Measurements from ENCODE around the gene HSF4.

HSF4 gene

DNA sequence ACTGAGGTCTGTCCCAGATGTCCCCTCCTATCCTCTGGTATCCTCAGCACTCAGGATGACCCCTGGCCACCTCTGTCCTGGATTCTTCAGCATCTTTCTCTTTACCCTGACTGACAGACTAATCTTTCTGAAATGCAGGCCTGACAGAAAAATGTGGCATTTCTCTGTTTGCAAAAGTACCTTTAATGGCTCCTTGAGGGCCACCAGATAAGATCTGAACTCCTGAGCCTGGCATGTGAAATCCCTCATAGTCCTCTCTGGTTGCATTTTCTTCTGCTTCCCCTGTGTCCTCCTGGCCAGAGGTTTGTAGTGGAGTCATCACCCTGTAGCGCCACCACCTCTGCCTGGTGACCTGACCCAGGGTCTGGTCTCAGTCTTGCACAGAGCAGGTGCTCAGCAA is 32.3 kb downstream of the HSF4 start:
- H3K4me3 ChIP-seq, result no peak overlapping the region
- no peak for DNase-seq (ENCODE audit: low read depth, low spot score)
- H3K9ac ChIP-seq (ENCODE audit: insufficient read length), result no peak overlapping the region
- TF ChIP-seq EZH2 (IDR thresholded peaks at IDR 0.05), result no peak
- no peaks in the 10 kb centered on the region for H3K9me3 ChIP-seq (ENCODE audit: low read depth, low read length)
- H3K27ac ChIP-seq, result no peak overlapping the region
- peaks cover 18% of the 10 kb centered on the region; the same call in 1 of the 2 replicates for H3K36me3 ChIP-seq (ENCODE audit: insufficient read depth, low read length)

DNA sequence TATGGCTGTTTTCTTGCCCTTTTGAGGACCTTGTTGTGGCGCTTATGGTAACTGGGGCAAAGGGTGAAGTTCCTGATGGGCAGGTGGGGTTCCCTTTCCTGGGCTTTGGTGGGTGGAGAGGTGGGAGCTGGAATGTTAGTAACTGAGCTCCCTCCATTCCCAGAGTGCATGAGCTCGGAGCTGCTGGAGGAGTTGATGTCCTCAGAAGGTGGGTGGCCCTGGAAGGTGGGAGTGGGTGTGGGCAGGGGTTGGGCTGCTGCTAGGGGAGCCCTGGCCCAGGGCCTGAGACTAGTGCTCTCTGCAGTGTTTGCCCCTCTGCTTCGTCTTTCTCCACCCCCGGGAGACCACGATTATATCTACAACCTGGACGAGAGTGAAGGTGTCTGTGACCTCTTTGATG is 33.2 kb downstream of the HSF4 start:
- H3K9ac ChIP-seq (ENCODE audit: insufficient read length), result no peak overlapping the region
- no peak for DNase-seq (ENCODE audit: low read depth, low spot score)
- H3K27ac ChIP-seq, result no peak overlapping the region
- no peak overlapping the region for H3K4me3 ChIP-seq
- H3K9me3 ChIP-seq (ENCODE audit: low read depth, low read length), result no peaks in the 10 kb centered on the region
- H3K36me3 ChIP-seq (ENCODE audit: insufficient read depth, low read length), result peaks cover 18% of the 10 kb centered on the region; the same call in 1 of the 2 replicates
- TF ChIP-seq EZH2 (IDR thresholded peaks at IDR 0.05) (no peak), FOXP2 (optimal IDR thresholded peaks at IDR 0.05; ENCODE audit: control extremely low read depth, extremely low read length, insufficient read depth) (no peak), POLR2AphosphoS5 (IDR thresholded peaks at IDR 0.05; ENCODE audit: borderline replicate concordance, low read depth, low read length) (no peak)

DNA sequence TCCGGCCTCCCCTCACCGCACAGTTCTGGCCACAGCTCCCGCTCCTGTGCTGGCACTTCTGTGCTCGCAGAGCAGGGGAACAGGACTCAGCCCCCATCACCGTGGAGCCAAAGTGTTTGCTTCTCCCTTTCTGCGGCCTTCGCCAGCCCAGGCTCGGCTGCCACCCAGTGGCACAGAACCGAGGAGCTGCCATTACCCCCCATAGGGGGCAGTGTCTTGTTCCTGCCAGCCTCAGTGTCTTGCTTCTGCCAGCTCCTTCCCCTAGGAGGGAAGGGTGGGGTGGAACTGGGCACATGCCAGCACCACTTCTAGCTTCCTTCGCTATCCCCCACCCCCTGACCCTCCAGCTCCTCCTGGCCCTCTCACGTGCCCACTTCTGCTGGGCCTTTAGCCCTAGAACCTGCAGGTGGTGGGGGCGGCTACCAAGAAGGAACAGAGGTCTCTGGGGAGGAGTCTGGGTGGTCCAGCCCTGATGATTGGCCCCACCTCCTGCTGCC is 33.7 kb downstream of the HSF4 start:
- Histone ChIP-seq H3K36me3 (ENCODE audit: insufficient read depth, low read length) (peaks cover 18% of the 10 kb centered on the region; the same call in 1 of the 2 replicates), H3K9me3 (ENCODE audit: low read depth, low read length) (no peaks in the 10 kb centered on the region), H3K27ac (no peak overlapping the region), H3K4me3 (no peak overlapping the region), H3K9ac (ENCODE audit: insufficient read length) (no peak overlapping the region)
- TF ChIP-seq POLR2AphosphoS5 (IDR thresholded peaks at IDR 0.05; ENCODE audit: borderline replicate concordance, low read depth, low read length), result no peak
- TF ChIP-seq FOXP2 (optimal IDR thresholded peaks at IDR 0.05; ENCODE audit: control extremely low read depth, extremely low read length, insufficient read depth), result no peak
- no peak for TF ChIP-seq EZH2 (IDR thresholded peaks at IDR 0.05)
- no peak for DNase-seq (ENCODE audit: low read depth, low spot score)

DNA sequence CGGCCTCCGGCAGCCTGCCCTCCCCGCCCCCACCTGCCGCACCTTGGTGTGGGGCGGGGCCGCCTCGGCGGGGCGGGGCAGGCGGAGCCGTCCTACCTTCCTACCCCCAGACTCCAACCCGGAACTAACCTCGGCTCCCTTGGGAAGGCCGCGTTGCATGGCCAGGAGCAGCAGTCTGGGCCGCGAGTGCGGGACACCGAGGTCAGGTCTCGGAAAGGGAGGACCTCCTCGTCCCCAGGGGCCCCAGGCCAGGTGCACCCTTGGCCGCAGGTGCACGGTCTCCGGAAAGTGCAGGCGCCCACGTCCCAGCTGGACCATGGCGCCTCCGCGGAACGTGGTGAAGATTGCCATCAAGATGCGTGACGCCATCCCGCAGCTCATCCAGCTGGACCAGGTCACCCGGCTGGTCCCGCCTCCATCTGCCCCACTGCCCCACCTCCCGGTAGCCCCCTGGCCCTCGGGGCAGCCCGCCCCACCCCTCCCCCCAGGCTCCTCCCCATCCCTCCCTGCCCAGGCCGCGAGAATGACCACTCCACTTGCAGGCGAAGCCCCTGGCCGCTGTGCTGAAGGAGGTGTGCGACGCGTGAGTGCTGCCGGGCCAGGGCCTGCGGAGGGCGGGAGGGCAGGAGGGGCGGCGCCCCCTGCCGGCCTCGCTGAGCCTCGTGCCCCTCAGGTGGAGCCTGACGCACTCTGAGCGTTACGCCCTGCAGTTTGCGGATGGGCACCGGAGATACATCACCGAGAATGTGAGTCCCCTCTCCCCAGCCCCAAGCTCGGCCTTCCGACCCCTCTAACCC is 34.7 kb downstream of the HSF4 start, which contains the start of gene ELMO3:
Gene ELMO3, plus strand, starts transcription at position 121 of the 797 bp plus-strand sequence. Its CDS starts 196 bp downstream, at position 317.
- Histone ChIP-seq H3K36me3 (ENCODE audit: insufficient read depth, low read length) (peaks cover 17% of the 10 kb centered on the region; the same call in 1 of the 2 replicates), H3K9me3 (ENCODE audit: low read depth, low read length) (no peaks in the 10 kb centered on the region), H3K27ac (no peak within 1 kb of the TSS), H3K9ac (ENCODE audit: insufficient read length) (no peak within 1 kb of the TSS), H3K4me3 (no peak within 1 kb of the TSS)
- DNase-seq (ENCODE audit: low read depth, low spot score), result no peak
- TF ChIP-seq FOXP2 (optimal IDR thresholded peaks at IDR 0.05; ENCODE audit: control extremely low read depth, extremely low read length, insufficient read depth), result no peak
- TF ChIP-seq POLR2AphosphoS5 (IDR thresholded peaks at IDR 0.05; ENCODE audit: borderline replicate concordance, low read depth, low read length), result no peak
- TF ChIP-seq EZH2 (IDR thresholded peaks at IDR 0.05), result no peak

DNA sequence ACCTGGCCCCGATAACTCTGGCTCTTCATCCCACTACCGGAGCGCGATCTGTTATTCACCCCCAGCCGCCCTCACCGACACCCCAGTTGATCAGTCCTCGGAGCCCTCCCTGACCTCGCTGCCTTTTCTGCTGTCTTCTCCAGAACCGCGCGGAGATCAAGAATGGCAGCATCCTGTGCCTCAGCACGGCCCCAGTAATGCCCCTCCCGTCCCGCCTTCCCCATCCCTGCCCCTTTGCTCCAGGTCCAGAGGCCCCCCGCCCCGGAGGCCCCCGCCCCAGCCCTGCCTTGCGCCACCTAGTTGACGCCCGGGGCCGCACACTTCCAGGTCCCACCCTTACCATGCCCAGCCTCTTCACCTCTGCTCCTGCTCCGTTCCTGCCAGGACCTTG is 35.3 kb downstream of the HSF4 start:
- Histone ChIP-seq H3K9me3 (ENCODE audit: low read depth, low read length) (no peaks in the 10 kb centered on the region), H3K4me3 (no peak overlapping the region), H3K36me3 (ENCODE audit: insufficient read depth, low read length) (peaks cover 12% of the 10 kb centered on the region; the same call in 1 of the 2 replicates), H3K27ac (no peak overlapping the region), H3K9ac (ENCODE audit: insufficient read length) (no peak overlapping the region)
- TF ChIP-seq FOXP2 (optimal IDR thresholded peaks at IDR 0.05; ENCODE audit: control extremely low read depth, extremely low read length, insufficient read depth) (no peak), POLR2AphosphoS5 (IDR thresholded peaks at IDR 0.05; ENCODE audit: borderline replicate concordance, low read depth, low read length) (no peak), EZH2 (IDR thresholded peaks at IDR 0.05) (no peak)
- no peak for DNase-seq (ENCODE audit: low read depth, low spot score)

DNA sequence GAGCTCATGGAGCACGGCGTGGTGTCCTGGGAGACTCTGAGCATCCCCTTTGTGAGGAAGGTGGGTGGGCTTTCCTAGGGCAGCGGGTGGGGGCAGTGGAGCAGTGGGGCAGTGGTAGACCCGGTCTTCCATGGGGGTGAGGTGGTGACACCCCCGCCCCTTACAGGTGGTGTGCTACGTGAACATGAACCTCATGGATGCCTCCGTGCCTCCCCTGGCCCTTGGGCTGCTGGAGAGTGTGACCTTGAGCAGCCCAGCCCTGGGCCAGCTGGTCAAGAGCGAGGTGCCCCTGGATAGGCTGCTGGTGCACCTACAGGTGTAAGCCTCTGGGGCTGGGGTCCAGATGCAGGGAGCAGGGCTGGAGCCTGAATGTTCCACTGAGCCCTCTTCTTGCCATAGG is 35.9 kb downstream of the HSF4 start:
- DNase-seq (ENCODE audit: low read depth, low spot score), result no peak
- Histone ChIP-seq H3K36me3 (ENCODE audit: insufficient read depth, low read length) (peaks cover 6% of the 10 kb centered on the region; the same call in 1 of the 2 replicates), H3K27ac (no peak overlapping the region), H3K9me3 (ENCODE audit: low read depth, low read length) (no peaks in the 10 kb centered on the region), H3K4me3 (no peak overlapping the region), H3K9ac (ENCODE audit: insufficient read length) (no peak overlapping the region)
- TF ChIP-seq EZH2 (IDR thresholded peaks at IDR 0.05) (no peak), POLR2AphosphoS5 (IDR thresholded peaks at IDR 0.05; ENCODE audit: borderline replicate concordance, low read depth, low read length) (no peak), FOXP2 (optimal IDR thresholded peaks at IDR 0.05; ENCODE audit: control extremely low read depth, extremely low read length, insufficient read depth) (no peak)

DNA sequence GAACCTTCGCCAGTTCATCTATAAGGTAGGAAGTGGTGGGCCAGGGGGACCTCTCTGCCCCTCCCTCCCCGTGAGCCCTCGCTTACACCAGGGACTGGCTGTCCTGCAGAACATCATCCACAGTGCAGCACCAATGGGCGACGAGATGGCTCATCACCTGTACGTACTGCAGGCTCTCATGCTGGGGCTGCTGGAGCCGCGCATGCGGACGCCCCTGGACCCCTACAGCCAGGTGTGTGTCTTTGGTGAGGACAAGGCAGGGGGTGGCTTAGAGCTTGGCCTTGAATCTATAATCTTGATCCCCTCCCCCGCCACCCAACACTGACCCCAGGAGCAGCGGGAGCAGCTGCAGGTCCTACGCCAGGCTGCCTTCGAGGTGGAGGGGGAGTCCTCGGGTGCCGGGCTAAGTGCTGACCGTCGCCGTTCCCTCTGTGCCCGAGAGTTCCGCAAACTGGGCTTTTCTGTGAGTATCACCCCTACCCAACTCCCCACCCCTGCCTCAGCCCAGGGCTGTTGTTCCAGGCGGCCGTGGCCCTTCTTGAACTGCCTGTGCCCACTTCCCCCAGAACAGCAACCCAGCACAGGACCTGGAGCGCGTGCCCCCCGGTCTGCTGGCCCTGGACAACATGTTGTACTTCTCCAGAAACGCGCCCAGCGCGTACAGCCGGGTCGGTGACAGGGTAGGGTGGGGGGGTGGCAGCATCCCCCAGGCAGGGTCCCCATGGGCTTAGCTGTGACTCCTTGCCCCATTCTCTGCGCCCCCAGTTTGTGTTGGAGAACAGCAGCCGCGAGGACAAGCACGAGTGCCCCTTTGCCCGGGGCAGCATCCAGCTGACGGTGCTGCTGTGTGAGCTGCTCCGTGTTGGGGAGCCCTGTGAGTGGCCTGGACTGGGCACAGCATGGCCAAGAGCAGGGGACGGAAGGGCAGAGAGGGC is 37.1 kb downstream of the HSF4 start:
- DNase-seq (ENCODE audit: low read depth, low spot score), result no peak
- Histone ChIP-seq H3K4me3 (no peak overlapping the region), H3K36me3 (ENCODE audit: insufficient read depth, low read length) (no peaks in the 10 kb centered on the region; the same call in 1 of the 2 replicates), H3K9me3 (ENCODE audit: low read depth, low read length) (no peaks in the 10 kb centered on the region), H3K27ac (no peak overlapping the region), H3K9ac (ENCODE audit: insufficient read length) (no peak overlapping the region)
- TF ChIP-seq EZH2 (IDR thresholded peaks at IDR 0.05) (no peak), POLR2AphosphoS5 (IDR thresholded peaks at IDR 0.05; ENCODE audit: borderline replicate concordance, low read depth, low read length) (no peak), FOXP2 (optimal IDR thresholded peaks at IDR 0.05; ENCODE audit: control extremely low read depth, extremely low read length, insufficient read depth) (no peak)

DNA sequence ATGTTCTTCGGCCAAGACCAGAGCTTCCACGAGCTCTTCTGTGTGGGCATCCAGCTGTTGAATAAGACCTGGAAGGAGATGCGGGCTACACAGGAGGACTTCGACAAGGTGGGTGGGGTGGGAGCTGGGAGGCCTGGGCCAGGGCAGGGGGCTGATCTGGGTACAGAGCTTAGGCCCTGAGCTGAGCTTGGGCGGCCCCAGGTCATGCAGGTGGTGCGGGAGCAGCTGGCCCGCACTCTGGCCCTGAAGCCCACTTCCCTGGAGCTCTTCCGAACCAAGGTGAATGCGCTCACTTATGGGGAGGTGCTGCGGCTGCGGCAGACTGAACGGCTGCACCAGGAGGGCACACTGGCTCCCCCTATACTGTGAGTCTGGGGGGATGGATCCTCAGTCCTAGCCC is 37.9 kb downstream of the HSF4 start:
- Histone ChIP-seq H3K36me3 (ENCODE audit: insufficient read depth, low read length) (no peaks in the 10 kb centered on the region; the same call in 1 of the 2 replicates), H3K27ac (no peak overlapping the region), H3K9ac (ENCODE audit: insufficient read length) (no peak overlapping the region), H3K9me3 (ENCODE audit: low read depth, low read length) (no peaks in the 10 kb centered on the region), H3K4me3 (no peak overlapping the region)
- no peak for DNase-seq (ENCODE audit: low read depth, low spot score)
- TF ChIP-seq POLR2AphosphoS5 (IDR thresholded peaks at IDR 0.05; ENCODE audit: borderline replicate concordance, low read depth, low read length), result no peak
- no peak for TF ChIP-seq EZH2 (IDR thresholded peaks at IDR 0.05)
- TF ChIP-seq FOXP2 (optimal IDR thresholded peaks at IDR 0.05; ENCODE audit: control extremely low read depth, extremely low read length, insufficient read depth), result no peak

Data from SK-N-MC (cell line).